Measurements from ENCODE around the gene PTPRCAP. TPM values are rescaled to one million over a fixed set of nuclear protein-coding genes. Genes with fewer than 3 reads are reported as not detected.

PTPRCAP gene
- total and polyA plus RNA-seq, 2 donors (not counting 1 experiment from before 2014, with no cell fraction given) = 266 to 565 TPM

DNA sequence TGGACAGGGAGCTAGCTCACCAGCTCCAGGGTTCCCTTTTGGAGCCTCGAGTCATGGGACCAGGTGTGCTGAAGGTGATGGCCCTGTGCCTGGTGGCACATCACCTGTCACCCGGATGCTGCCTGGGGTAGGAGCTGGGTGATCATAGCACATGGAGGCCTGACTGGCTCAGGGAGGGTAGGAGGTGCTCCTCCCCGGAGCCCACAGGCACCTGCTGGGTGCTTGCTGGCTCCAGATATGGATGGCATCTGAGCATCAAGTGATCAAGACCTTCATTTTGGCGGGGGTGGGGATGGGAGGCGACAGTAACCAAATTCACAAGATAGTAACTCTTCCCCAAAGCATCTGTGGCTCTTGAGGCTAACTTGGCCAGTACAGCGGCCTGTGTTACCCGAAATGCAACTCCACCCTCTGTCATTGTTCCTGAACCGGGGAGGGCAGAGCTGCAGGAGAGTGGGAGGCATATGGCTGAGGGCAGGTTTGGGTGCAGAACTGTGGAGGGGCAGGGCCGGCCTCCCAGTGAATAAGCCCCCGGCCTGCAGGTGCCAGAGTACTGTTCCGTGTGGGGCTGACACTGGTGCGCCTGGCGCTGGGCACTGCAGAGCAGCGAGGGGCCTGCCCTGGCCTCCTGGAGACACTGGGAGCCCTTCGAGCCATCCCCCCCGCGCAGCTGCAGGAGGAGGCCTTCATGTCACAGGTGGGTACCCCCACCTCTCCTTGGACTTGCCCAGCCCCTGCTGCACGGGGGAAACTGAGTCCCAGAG lies 28.9 kb downstream of the PTPRCAP start:
- intact Hi-C loops (cut with micrococcal nuclease) = loop anchor here (1.0 to 10.0 kb wide), 2 partner anchors 11 to 176 kb away; partner anchors contain the start of gene GSTP1
- Histone ChIP-seq H3K27ac (ENCODE audit: low read length in 2 of 2) (peak overlapping the region; percentile 83 to 88), H3K79me2 (ENCODE audit: control insufficient read depth, insufficient read depth, low read length) (peaks cover 66% of the 10 kb centered on the region), H3K27me3 (replicated peaks in 1 of 4; ENCODE audit: control extremely low read depth in 1 of 4, control insufficient read depth in 3 of 4, insufficient read depth in 4 of 4, low read length in 3 of 4) (no peaks in the 10 kb centered on the region), H4K20me1 (ENCODE audit: control insufficient read depth, insufficient read depth, low read length, poor library complexity, severe bottlenecking) (peaks cover 47% of the 10 kb centered on the region), H3K4me2 (replicated peaks; ENCODE audit: low read depth, low read length, poor library complexity, severe bottlenecking) (peak overlapping the region; percentile 89), H3K4me1 (ENCODE audit: control insufficient read depth in 2 of 2, insufficient read depth in 2 of 2, low read length in 2 of 2) (peaks cover 92 to 96% of the 10 kb centered on the region in 2 donors), H2AFZ (ENCODE audit: insufficient read depth, low read depth, low read length, poor library complexity, severe bottlenecking) (no peak overlapping the region), H3K9me3 (ENCODE audit: control extremely low read depth in 1 of 3, control insufficient read depth in 2 of 3, insufficient read depth in 1 of 3, low read length in 2 of 3) (peaks cover 0 to 2% (median 0%) of the 10 kb centered on the region in 3 donors), H3K36me3 (replicated peaks in 1 of 2; ENCODE audit: control extremely low read depth in 1 of 2, control insufficient read depth in 1 of 2, extremely low read depth in 1 of 2, insufficient read depth in 2 of 2, low read length in 1 of 2) (peaks cover 0 to 49% of the 10 kb centered on the region in 2 experiments), H3K4me3 (ENCODE audit: control extremely low read depth in 1 of 5, extremely low read depth in 1 of 5, insufficient read depth in 1 of 5, low read depth in 2 of 5, low read length in 4 of 5) (peak overlapping the region in 4 of 5 experiments; percentile 40 to 80 (median 56)), H3K9ac (ENCODE audit: low read length) (peak overlapping the region; percentile 73)
- Mint-ChIP-seq H3K9me3 (ENCODE audit: insufficient read depth) (no peaks in the 10 kb centered on the region), H3K4me1 (peaks cover 91% of the 10 kb centered on the region), H3K27ac (peak overlapping the region; percentile 100), H3K27me3 (no peaks in the 10 kb centered on the region), H3K4me3 (peak overlapping the region; percentile 79)
- no peak for TF ChIP-seq EZH2 (IDR thresholded peaks at IDR 0.05; ENCODE audit: borderline replicate concordance, insufficient read depth, low read depth, low read length, poor library complexity, severe bottlenecking)
- no peak for TF ChIP-seq CTCF (IDR thresholded peaks at IDR 0.05)
- 11% methylated on average over 16 of the region's 18 CpGs for WGBS (ENCODE audit: insufficient coverage)
- ChIA-PET POLR2A (interaction anchor here (0.6 to 4.2 kb wide), 16 partner anchors 10 to 99 kb away, joined by 3 to 78 read pairs (median 4); partner anchors contain the start of genes CORO1B, PITPNM1, PTPRCAP and RAD9A), CTCF (interaction anchor here (0.6 to 3.4 kb wide), 5 partner anchors 10 to 708 kb away, joined by 3 to 18 read pairs (median 4); partner anchors contain the start of genes PTPRCAP and RAD9A)
- DNase-seq = peak; percentile 53
- ATAC-seq (ENCODE audit: low read depth) = no peak
